Fibroblast of peridontal ligament (primary cell): ENCODE data around the gene FBXO22.
"Not testable (repeated sequence)": the region's sequence is repeated elsewhere in the genome, so short reads cannot be mapped to it uniquely, and the experiment has no call there.

Experiments used
- DNase-seq: peaks from one replicate; pipeline ENCODE4 v3.0.0-alpha.2; 2010; ENCODE audit errors: extremely low read depth

FBXO22 gene

GRCh38 chr15:75903331-75904239, at the start of gene FBXO22:
TSS of gene FBXO22 (plus strand) at chr15:75903878. CDS start at chr15:75903964, 86 bp downstream.
- DNase-seq = peak; percentile 85

- DNase-seq = no peak
Observed at GRCh38 chr15:75857886-75858285, 45.8 kb upstream of the FBXO22 start.

- DNase-seq = no peak
Observed at GRCh38 chr15:75861750-75862402, 41.8 kb upstream of the FBXO22 start.

- DNase-seq = no peak
Observed at GRCh38 chr15:75862796-75863195, 40.9 kb upstream of the FBXO22 start.

GRCh38 chr15:75864213-75865059, 39.2 kb upstream of the FBXO22 start:
- DNase-seq = no peak

GRCh38 chr15:75866045-75866444, 37.6 kb upstream of the FBXO22 start:
- not testable (repeated sequence) for DNase-seq

- DNase-seq = no peak
Observed at GRCh38 chr15:75866916-75867315, 36.8 kb upstream of the FBXO22 start.

- no peak for DNase-seq
Observed at GRCh38 chr15:75867449-75867848, 36.2 kb upstream of the FBXO22 start.

GRCh38 chr15:75868019-75868418, 35.7 kb upstream of the FBXO22 start:
- DNase-seq = no peak

- DNase-seq = no peak
Observed at GRCh38 chr15:75869446-75869845, 34.2 kb upstream of the FBXO22 start.

- DNase-seq = not testable (repeated sequence)
Observed at GRCh38 chr15:75871589-75871988, 32.1 kb upstream of the FBXO22 start.

- no peak for DNase-seq
Observed at GRCh38 chr15:75872403-75872990, 31.2 kb upstream of the FBXO22 start.

GRCh38 chr15:75884041-75884440, 19.6 kb upstream of the FBXO22 start:
- peak; percentile 59 for DNase-seq

GRCh38 chr15:75887178-75887577, 16.5 kb upstream of the FBXO22 start:
- no peak for DNase-seq

- DNase-seq = peak; percentile 84
Observed at GRCh38 chr15:75891895-75892294, 11.8 kb upstream of the FBXO22 start.

- no peak for DNase-seq
Observed at GRCh38 chr15:75895731-75896130, 7.9 kb upstream of the FBXO22 start.

GRCh38 chr15:75900577-75900976, 3.1 kb upstream of the FBXO22 start:
- no peak for DNase-seq

- no peak for DNase-seq
Observed at GRCh38 chr15:75902129-75902557, 1.5 kb upstream of the FBXO22 start.

GRCh38 chr15:75905231-75905630, 1.6 kb downstream of the FBXO22 start:
- DNase-seq = no peak

- not testable (repeated sequence) for DNase-seq
Observed at GRCh38 chr15:75910355-75910754, 6.7 kb downstream of the FBXO22 start.

- no peak for DNase-seq
Observed at GRCh38 chr15:75916978-75917377, 13.3 kb downstream of the FBXO22 start.

GRCh38 chr15:75918135-75918534, 14.5 kb downstream of the FBXO22 start:
- no peak for DNase-seq
